GM12891 (cell line): ENCODE results near the gene KDM4B.

Experiments used
- POLR2A ChIP-seq: IDR thresholded peaks from 2 replicates; pipeline ENCODE4 v1.6.1; 2011; ENCODE audit warnings: low read depth, low read length, control low read depth
- POLR2AphosphoS5 ChIP-seq: IDR thresholded peaks from 2 replicates; pipeline ENCODE4 v1.6.1; 2011; ENCODE audit warnings: low read depth, low read length, control low read depth
- SPI1 ChIP-seq: IDR thresholded peaks from 2 replicates; pipeline ENCODE4 v1.6.1; 2011; ENCODE audit warnings: low read depth, low read length, control low read depth
- TAF1 ChIP-seq: IDR thresholded peaks from 2 replicates; pipeline ENCODE4 v1.6.1; 2011; ENCODE audit warnings: low read depth, low read length, control low read depth

DNA sequence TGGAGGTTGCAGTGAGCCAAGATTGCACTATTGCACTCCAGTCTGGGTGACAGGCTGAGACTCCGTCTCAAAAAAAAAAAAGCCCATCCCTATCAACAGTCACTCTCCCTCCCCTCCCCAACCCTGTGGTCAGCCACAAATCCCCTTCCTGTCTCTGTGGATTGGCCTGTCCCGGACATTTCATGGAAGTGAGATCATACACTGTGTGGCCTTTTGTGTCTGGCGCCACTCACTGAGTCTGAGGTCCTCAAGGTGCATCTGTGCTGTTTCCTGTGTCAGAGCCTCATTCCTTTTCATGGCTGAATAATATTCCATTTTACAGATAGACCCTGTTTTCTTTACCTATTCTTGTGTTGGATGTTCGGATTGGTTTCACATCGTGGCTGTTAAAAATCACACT is 222.2 kb downstream of the KDM4B start:
- TF ChIP-seq TAF1 (no peak), POLR2A (no peak), POLR2AphosphoS5 (no peak), SPI1 (no peak)
